GM18499 (cell line): Measurements from ENCODE around the gene DYNC1H1.

Experiments used
- ATAC-seq: cut with Tn5 transposase; IDR thresholded peaks from one replicate; pipeline ENCODE4 v1.9.1; 2021; ENCODE audit warnings: moderate number of reproducible peaks; ENCODE audit not compliant: insufficient read depth, unreplicated experiment

DYNC1H1 gene

DNA sequence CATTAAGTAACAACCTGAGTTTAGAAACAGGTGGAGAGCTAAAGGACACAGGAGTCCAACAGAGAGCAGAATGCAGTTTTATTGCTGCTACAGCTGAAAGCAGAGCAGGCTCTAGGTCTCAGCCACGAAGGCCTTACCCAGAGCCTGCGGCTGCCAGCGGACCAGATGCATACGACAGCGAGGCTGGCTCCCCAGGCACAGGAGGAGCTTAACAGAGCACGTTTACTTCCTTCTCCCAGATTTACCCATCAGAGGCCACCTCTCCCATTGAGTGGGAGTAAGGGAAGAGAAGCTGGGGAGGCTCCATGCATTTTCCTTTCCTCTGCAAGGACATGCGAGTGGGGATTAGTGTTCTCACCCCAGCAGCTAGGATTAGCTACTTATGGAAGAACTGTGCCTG is 22.6 kb downstream of the DYNC1H1 start:
- no peak for ATAC-seq

DNA sequence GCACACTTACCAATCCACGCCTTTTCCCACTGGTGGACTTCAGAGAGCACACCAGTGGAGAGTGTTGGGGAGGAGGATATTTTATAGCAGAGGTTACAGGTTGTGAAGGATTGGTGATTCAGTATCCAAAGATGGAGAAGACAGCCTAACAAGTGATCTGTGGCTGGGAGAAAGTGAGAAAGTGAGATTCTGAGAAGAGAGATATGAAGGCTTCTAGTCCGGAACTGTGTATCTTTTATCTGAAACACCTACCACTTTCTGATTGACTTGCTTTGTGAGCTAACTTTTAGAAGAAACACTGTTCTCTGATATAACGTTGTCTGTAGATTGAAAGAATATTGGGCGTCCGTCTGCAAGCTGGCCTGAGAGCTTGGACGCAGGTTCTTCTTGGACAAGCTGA is 24.0 kb downstream of the DYNC1H1 start:
- no peak for ATAC-seq

DNA sequence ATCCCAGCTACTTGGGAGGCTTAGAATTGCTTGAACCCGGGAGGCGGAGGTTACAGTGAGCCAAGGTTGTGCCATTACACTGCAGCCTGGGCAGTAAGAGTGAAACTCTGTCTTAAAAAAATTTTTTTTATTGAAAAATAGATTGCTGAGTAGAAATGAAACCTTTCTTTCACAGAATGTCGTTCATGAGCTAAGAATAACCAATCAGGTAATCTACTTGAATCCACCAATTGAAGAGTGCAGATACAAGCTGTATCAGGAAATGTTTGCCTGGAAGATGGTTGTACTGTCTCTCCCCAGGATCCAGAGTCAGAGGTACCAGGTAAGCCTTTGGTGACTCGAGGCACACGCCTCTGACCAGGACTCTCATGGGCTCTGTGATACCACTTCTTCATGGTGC is 27.0 kb downstream of the DYNC1H1 start:
- no peak for ATAC-seq

DNA sequence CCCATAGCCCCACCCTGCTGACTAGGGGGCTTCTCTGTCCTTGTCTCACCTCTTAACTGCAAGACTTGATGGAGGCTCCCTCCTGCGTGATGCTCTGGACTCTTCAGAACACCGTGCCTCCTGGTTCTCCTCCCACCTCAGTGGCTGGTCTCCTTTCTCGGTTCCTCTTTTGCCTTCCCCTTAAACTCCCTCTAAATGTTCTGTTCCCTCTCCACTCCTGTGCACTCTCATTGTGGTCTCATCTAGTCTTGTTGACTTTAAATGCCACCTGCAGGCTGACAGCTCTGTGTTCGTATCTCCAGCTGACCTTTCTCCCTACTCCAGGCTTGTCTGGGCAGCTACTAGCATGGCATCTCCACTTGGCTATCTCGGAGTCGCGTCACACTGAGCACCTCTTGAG is 28.3 kb downstream of the DYNC1H1 start:
- ATAC-seq = peak; percentile 91

DNA sequence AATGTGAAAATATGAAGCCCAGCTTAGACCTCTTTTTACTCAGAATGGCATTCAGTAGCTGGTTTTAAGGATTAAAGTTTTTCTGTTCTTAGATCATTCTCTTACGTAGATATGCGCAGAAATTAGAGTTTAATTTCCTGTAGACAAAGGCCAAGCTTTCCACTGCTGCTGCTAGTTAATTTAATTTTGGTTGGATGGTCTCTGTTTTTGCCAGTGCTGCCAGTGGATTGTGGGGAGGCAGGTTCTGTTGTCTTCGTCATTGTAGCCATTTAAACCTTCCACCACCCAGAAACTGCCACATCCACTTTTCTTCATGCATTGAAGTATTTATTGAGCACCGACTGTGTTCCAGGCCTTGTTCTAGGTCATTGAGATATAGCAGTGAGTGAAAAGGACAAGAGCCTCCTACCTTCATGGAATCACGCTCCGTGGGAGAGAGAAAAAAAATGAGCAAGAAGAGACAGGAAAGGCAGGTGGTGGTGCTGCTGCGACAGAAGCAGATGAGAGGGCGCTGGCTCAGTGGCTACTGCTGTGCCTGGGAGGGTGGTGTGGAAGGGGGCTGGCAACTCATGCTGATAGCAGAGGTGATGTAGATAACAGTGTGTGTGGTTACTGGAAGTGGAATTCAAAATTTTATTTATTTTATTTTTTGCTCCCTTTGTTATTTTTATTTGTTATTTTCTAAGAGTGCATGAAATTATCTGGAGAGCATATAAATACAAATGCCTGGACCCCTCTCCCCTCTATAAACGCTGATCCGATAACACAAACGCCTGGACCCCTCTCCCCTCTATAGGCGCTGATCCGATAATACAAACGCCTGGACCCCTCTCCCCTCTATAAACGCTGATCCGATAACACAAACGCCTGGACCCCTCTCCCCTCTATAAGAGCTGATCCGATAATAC is 33.3 kb downstream of the DYNC1H1 start:
- no peak for ATAC-seq

DNA sequence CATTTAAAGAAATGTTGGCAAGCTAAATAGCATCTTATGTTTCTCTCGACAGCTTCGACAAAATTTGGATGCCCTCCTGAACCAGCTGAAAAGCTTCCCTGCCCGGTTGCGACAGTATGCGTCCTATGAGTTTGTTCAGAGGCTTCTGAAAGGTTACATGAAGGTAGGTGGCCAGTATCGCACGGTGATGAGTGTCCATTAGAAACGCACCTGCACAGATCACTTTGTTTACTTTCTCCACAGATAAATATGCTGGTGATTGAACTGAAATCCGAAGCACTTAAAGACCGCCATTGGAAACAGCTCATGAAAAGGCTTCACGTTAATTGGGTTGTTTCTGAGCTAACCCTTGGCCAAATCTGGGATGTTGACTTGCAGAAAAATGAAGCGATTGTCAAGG is 36.5 kb downstream of the DYNC1H1 start:
- ATAC-seq = no peak

DNA sequence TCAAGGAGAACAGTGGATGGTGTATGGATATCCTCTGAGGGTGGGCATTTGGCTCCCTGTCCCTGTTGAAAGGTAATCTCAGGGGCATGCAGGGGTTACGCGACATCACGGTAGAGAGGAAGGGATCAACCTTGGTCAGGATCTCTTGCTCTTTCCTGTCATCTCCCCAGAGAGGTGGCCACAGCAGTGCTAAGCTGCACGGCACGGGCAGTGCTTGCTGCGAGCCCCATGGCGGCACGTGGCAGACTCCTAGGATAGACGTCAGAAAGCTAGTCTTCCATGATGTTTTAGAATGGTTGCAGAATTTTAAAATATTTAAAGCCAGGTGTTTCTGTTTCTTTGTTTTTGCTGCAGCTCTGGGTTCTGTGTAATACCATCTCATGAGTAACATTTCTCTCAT is 41.0 kb downstream of the DYNC1H1 start:
- ATAC-seq = no peak

DNA sequence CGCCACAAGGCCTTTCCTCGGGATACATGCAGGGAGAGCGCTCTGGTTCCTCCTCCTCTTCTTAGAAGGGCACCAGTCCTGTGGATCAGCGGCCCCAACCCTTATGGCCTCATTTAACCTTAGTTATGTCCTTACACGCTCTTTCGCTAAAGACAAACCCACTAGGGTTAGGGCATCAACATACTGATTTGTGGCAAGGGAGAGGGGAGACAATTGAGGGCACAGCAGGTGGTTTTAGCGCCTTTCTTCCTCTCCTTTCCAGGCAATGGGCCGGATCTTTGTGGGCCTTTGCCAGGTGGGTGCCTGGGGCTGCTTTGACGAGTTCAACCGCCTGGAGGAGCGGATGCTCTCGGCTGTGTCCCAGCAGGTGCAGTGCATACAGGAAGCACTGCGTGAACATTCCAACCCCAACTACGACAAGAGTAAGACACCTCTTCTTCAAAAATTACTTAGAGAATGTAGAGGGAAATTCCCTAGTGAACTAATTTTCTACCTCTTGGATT is 43.6 kb downstream of the DYNC1H1 start:
- ATAC-seq = no peak

DNA sequence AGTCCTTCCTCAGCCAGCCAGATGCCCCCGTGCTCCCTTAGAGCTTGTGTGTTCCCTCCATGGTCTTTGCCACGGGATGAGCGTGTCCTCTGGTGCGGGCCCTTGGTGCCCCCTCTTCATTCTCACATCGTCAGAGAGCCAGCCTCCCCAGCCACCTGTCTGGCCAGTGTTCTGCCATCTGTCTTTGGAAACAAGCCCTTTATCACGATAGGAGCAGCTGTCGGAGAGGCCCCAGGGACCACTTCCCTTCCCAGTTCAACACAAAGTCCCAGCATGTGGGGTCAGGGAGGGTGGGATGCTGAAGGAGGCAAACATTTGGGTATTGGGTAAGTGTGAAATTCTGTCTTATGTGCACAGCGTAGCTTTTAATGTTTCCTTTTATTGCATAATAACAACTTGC is 44.5 kb downstream of the DYNC1H1 start:
- ATAC-seq = no peak

DNA sequence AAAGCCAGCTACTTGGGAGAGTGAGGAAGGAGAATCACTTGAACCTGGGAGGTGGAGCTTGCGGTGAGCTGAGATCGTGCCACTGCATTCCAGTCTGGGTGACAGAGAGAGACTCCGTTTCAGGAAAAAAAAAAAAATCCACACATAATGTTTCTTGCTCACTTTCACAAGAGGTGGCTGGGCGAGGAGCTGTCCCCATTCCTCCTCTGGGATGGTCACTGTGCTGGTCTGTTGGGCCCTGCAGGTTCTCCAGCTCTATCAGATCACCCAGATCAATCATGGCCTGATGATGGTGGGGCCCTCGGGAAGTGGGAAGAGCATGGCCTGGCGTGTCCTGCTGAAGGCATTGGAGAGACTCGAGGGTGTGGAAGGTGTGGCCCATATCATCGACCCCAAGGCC is 47.3 kb downstream of the DYNC1H1 start:
- no peak for ATAC-seq

DNA sequence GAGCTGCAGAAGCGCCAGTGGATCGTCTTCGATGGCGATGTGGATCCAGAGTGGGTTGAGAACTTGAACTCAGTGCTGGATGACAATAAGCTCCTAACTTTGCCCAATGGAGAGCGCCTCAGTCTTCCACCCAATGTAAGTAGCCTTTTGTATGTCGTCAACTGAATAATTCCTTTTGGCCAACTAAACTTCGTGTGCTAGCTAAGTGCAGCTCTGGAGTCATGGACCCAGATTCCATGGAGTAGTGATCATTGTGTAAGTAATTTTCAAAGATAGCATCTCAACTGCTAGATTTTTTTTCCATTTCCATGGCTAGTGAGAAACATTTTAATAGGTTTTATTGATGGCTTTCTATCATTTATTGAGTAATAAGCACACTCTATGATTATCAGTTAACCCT is 48.0 kb downstream of the DYNC1H1 start:
- no peak for ATAC-seq

DNA sequence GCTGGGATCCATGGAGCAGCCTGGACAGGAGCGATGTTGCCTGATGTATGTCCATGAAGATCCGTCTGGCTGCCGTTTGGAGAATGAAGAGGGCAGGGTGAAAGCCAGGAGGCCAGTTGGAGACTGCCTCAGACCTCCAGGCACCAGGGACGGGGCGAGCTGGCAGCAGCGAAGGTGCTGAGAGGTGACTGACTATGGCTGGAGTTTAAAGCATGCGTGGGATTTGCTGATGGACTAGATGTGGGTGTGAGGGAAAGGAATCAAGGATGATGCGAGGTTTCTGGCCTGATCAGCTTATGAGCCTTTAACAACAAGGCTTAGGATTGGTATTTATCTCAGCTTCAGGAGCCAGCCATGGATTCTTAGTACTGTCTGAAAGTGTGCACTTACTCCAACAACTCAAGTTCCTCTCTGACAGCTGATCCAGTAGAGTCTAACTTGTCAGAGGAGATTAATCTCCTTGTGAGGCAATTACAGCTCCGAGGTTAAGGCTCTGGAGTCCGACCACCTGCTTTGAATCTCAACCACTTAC is 49.4 kb downstream of the DYNC1H1 start:
- ATAC-seq = no peak

DNA sequence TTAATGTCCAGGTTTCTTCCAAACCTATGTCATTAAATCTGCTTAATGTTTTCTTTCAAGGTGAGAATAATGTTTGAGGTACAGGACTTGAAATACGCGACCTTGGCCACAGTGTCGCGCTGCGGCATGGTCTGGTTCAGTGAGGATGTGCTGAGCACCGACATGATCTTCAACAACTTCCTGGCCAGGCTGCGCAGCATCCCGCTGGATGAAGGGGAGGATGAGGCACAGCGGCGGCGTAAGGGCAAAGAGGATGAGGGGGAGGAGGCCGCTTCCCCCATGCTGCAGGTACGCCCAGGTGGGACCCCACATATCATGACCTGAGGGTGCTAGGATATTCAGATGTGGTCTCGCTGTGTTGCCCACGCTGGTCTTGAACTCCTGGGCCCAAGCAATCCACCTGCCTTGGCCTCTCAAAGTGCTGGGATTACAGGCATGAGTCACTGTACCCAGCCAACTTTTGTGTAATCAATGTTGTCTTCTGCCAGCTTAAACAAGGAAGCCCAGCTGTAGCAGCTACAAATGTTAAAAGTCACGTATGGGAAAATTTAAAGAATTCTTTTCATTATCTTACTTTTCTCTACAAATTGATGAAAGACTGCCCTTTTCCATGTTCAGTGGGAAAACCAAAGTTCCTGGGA is 50.8 kb downstream of the DYNC1H1 start:
- ATAC-seq = no peak

DNA sequence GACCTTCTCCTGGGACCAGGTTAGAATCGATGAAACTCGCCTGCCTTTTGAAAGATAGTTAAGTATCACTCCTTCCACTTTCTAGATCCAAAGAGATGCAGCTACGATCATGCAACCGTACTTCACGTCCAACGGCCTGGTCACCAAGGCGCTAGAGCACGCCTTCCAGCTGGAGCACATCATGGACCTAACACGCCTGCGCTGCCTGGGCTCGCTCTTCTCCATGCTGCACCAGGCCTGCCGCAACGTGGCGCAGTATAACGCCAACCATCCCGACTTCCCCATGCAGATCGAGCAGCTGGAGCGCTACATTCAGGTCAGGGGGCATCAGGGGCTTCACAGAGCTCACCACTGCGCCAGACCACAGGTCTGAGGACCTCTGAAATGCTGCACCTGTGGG is 51.4 kb downstream of the DYNC1H1 start:
- no peak for ATAC-seq

DNA sequence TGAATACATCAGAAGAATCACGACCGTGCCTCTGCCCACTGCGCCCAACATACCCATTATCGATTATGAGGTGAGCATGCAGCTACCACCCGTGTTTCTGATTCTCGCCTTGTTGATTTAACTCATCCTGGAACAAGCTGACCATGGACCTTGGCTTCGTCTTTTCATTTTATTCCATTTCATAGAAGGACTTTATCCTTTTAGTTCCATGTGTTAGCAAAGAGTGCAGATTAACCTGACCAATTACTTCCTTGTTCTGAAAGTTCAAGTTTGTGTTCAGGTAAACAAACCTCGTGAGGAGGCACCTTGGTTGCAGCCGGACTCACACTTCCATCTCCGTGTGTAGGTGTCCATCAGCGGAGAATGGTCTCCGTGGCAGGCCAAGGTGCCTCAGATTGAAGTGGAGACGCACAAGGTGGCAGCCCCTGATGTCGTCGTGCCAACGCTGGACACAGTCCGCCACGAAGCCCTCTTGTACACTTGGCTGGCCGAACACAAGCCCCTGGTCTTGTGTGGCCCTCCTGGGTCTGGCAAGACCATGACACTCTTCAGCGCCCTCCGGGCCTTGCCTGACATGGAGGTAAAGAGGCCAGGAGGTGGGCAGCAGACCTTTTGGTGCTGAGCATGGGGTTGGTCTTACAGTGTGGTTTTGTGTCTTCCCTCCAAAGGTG is 52.2 kb downstream of the DYNC1H1 start:
- no peak for ATAC-seq

DNA sequence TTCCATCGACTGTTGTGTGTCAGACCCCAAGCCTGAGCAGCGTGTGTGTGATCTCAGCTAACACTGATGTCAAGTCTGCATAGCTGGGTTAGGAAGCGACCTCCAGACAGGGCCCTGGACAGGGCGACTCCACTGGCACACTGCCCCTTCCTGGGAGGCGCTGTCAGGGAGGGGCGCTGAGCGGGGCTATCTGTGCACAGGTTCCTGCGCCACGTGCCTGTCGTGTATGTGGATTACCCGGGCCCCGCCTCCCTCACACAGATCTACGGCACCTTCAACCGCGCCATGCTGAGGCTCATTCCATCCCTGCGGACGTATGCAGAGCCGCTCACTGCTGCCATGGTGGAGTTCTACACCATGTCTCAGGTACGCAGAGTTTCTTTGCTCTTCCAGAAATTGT is 53.9 kb downstream of the DYNC1H1 start:
- no peak for ATAC-seq

DNA sequence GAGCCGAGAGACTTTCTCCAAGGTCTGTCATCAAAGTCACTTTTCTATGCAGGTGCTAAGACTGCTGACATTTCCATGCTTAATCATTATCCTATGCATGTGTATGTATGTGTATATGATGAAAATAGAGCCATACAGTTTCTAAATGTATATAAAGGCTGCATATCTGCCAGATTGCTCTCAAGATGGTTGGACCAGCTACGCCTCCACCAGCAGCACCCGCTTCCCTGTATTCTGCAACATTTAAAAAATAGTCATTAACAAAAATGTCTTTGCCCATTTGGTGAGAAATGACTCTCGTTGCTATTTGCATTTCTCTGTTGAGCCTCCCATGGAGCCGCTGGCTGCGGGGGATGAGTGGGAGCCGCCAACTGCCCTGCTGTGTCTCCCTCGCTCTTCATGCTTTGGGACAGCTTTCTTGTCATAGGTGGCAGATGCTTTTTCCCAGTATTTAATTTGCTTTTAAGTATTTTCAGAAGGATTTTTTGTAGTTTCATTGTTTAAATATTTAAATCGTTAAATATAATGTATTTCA is 54.7 kb downstream of the DYNC1H1 start:
- ATAC-seq = no peak

DNA sequence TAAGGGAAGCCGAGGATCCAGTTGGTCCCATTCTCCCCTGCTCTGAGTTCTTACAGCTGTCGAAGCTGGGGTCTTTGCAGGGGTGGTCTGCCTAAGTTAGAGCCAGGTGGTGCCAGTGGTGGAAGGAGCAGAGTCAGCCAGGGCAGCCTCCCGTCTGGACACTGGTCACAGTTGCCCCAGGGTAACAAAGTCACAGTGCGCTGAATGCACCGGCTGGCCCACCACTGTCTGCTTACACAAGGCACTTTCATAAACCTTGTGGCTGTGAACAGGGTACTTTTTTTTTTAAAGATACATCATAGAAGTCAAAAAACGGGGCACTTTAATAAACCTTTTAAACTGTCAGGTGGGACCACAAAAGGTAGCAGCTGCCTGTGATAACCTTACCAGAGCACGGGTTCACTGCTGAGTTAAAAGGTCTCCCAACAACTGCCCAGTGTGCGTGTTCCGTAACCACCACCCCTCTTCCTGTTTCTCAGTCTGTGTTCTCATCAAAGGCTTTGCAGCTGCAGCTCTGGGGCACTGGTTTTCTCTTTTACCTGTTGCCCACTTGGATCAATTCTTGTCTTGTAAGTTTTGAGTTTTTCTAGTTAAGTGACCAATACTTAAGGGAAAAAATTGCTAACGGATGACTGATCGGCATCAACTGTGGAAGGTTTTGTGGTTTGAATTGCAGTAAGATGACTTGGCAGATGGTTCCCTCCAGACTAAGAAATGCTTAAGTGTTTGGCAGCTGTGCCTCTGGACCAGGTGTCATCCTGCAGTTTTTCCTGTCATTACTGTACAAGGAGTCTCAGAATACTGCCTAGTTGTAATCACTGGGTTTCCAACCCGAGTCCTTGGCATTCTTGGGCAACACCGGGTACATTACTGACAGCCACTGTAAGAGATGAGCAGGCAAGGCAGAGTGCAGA is 55.9 kb downstream of the DYNC1H1 start:
- ATAC-seq = no peak

DNA sequence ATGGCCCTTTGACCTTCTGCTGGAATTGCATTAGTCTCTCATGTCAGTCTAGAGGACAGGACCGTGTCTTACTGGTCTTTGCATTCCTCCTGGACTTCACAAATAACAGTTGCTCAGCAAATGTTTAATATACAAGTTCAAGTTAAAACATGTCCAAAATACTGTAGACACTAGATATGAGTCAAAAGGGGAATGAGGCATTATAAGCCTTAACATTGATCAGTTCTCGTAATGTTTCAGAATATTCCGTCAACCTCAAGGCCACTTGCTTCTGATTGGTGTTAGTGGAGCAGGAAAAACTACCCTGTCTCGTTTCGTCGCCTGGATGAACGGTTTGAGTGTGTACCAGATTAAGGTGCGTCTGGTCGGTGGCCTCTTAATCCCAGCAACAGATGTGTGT is 62.6 kb downstream of the DYNC1H1 start:
- ATAC-seq = no peak

DNA sequence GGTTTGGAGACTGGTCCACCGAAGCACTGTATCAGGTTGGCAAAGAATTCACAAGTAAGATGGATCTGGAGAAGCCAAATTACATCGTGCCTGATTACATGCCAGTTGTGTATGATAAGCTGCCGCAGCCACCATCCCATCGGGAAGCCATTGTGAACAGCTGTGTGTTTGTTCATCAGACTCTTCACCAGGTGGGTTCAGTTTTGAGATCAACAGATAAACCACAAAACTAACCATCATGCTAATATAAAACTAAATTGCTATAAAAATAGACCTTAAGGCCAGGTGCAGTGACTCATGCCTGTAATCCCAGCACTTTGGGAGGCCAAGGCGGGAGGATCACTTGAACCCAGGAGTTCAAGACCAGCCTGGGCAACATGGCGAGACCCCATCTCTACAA is 63.6 kb downstream of the DYNC1H1 start:
- ATAC-seq = no peak
